GM21515 (cell line): ENCODE data around the gene MPST.

Experiments
- ATAC-seq: cut with Tn5 transposase; IDR thresholded peaks from one replicate; pipeline ENCODE4 v1.9.1; 2021; ENCODE audit not compliant: unreplicated experiment

MPST gene

DNA sequence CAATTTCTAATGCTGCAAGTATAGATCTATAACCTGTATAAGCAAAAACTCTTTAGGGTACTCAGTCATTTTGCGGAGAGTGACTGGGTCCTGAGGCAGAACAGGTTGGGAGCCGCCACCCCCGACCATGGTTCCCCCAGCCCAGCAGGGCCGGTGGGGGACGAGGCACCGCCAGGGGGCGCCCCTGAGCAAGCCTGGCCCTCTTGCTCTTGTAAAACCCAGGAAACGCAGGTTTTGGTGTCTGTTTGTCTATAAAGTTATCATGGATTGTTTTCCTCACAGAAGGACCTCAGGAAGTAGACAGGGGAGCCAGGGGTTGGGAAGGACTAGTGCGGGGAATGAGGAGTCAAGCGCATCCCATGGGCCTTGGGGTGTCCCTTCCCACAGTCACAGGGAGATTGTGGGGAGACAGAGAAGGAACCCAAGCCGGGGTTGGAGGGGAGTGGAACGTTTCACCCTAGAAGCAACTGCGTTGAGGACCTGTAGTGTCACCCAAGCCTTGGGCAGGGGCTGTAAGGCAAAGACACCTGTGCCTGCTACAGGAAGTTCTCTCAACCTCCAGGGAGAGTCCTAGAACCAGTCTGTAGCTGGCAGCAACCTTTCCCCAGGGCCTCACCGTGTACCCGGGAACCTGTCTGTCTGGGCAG lies 58.4 kb downstream of the MPST start:
- ATAC-seq: no peak

DNA sequence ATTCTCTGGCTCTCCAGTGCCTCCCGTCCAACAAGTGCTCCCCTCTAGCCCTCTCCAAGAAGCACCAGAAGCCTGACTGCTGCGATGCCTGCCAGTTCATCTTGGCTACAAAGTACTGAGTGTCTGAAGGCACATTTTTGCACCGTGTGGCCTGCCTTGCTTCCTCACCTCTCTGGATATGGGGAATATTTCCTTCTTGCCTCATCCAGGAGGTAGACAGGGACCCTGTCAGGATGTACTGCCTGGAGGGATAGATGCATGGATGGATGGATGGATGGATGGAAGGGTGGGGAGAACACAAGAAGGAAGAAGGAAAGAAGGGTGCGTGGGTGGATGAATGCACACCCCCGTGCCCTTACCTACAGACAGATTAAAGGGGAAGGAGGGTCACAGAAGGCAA lies 59.6 kb downstream of the MPST start:
- ATAC-seq: no peak
